VCaP (cell line): ENCODE measurements around the gene CLIC6.
A peak's percentile ranks its signal among the peaks of the same experiment; 100 is the strongest.
"Not testable (repeated sequence)": the region's sequence is repeated elsewhere in the genome, so short reads cannot be mapped to it uniquely, and the experiment has no call there.

ENCODE experiments used
- H3K27ac ChIP-seq: fragments of 450-650 bp; 2 replicates; pipeline ENCODE4 v1.5.1; 2017
- TF ChIP-seq, protein P1 (sequence below): fragments of 450-650 bp; conservative IDR thresholded peaks from 2 replicates; pipeline ENCODE4 v1.5.1; 2017; ENCODE audit warnings: mild to moderate bottlenecking, moderate library complexity

CLIC6 gene

DNA sequence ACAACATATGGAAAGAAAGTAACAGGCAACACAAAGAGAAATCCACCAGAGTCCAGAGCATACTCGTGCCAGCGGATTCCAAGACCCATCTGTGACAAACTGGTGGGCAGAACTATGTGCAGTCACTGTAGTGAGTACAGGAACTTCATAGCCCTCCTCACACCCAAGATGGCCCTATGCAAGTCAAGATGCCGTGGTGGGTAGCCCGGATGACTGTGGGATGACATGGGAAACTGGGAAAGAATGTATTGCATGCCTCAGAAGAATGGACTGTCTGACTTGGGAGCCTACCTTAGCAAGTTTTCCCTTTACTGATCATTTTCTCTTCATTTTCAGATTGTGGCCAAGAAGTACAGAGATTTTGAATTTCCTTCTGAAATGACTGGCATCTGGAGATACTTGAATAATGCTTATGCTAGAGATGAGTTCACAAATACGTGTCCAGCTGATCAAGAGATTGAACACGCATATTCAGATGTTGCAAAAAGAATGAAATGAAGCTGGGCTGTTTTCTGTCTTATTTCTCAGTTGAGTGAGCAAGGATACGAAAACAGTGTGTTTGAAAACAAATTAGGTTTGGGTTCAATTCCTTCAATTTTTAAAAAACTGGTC is 47.3 kb downstream of the CLIC6 start:
- TF ChIP-seq, protein P1, sequence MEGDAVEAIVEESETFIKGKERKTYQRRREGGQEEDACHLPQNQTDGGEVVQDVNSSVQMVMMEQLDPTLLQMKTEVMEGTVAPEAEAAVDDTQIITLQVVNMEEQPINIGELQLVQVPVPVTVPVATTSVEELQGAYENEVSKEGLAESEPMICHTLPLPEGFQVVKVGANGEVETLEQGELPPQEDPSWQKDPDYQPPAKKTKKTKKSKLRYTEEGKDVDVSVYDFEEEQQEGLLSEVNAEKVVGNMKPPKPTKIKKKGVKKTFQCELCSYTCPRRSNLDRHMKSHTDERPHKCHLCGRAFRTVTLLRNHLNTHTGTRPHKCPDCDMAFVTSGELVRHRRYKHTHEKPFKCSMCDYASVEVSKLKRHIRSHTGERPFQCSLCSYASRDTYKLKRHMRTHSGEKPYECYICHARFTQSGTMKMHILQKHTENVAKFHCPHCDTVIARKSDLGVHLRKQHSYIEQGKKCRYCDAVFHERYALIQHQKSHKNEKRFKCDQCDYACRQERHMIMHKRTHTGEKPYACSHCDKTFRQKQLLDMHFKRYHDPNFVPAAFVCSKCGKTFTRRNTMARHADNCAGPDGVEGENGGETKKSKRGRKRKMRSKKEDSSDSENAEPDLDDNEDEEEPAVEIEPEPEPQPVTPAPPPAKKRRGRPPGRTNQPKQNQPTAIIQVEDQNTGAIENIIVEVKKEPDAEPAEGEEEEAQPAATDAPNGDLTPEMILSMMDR = no peak
- no peak overlapping the region for H3K27ac ChIP-seq

GRCh38 chr21:34718529-34718928 is 49.7 kb downstream of the CLIC6 start:
- H3K27ac ChIP-seq = not testable (repeated sequence)

DNA sequence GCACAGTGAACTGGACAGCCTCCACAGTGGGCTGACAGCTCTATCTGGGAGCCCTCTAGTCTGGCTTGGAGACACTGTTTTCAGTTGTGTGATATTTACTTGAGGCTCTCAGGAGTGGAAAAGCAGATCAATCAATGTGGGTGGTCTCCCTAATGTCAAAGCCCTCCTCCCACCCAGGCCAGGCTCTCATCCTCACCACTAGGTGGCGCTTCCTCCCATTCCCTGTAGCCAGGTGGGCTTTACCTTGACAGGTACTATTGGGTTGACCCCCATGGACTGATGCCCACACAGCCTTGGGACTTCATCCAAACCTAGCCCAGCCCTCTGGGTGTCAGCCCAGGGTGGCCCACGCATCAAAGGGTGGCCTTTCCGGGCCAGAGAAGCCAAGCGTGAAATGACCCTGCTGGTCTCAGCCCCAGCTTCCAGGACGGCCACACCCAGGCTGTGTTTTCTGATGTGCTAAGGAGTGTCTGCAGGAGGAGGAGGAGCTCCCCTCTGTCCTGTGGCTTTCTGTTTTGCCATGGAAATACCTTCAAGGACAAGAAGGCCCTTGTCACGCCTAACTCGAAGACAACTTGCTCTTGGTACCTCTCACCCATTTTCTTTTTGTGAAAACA is 54.0 kb downstream of the CLIC6 start:
- no peak overlapping the region for H3K27ac ChIP-seq
- TF ChIP-seq, protein P1 = peak; percentile 62

GRCh38 chr21:34724131-34724856 is 55.5 kb downstream of the CLIC6 start:
- H3K27ac ChIP-seq = no peak overlapping the region
- TF ChIP-seq, protein P1 = no peak

- no peak overlapping the region for H3K27ac ChIP-seq
- TF ChIP-seq, protein P1 = no peak
Observed at GRCh38 chr21:34724857-34725195, 56.0 kb downstream of the CLIC6 start.

- TF ChIP-seq, protein P1 = no peak
Observed at GRCh38 chr21:34726627-34727337, 58.0 kb downstream of the CLIC6 start.

DNA sequence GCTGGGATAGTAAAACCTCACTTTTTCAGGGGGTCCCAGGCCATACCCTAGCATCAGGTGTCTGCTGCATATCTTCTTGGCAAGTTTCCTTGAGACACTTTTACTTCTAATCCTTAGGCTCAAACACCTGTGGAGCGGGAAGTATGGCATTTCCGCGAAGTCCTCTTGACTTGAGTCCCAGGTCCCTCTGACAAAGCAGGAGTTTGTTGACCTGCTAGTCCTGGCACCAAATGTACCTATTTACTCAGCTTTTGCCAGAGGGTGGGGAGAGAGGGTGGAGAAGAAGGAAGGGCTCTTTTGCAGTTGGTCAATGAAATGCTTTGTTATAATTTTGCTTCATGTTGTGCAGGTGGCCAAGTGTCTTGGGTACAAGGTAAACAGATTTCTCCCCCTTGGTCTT is 59.7 kb downstream of the CLIC6 start:
- TF ChIP-seq, protein P1 = no peak
- H3K27ac ChIP-seq = no peak overlapping the region

More at GRCh38 chr21:34726627-34727337, 58.0 kb downstream of the CLIC6 start:
- no peak overlapping the region for H3K27ac ChIP-seq
